K562 (cell line): ENCODE data around the gene CFAP141. TPM values are rescaled to one million over a fixed set of nuclear protein-coding genes. Genes with fewer than 3 reads are reported as not detected.

Experiments
- ATAC-seq: fragments of 200-7000 bp; cut with Tn5 transposase; 3 replicates; pipeline ENCODE4 v1.9.1; 2020; ENCODE audit warnings: moderate library complexity
- BruUV-seq: library from RNA; stranded (reverse); fragments of 400-500 nt; replicated peaks from 2 replicates; lab custom pipeline; 2021; lab: Mats Ljungman, UMichigan
- CTCF ChIA-PET: fragments of 300-600 bp; formaldehyde crosslinking; extraction: SDS; loops from one replicate; lab custom pipeline; 2021; ENCODE audit warnings: low intra/inter-chr PET ratio; lab: Yijun Ruan, JAX
- POLR2A ChIA-PET: fragments of 300-600, 350-650 bp; sonication (Branson Sonifier 250); formaldehyde crosslinking; extraction: SDS; loops from one replicate; lab custom pipeline; 2021; ENCODE audit warnings: antibody characterized with exemption, inconsistent platforms; lab: Yijun Ruan, JAX
- DNase-seq, 4 experiments: peaks; one replicate each; pipeline versions ENCODE4 v3.0.0 to v3.0.0-alpha.2; 2011 to 2018; ENCODE audit warnings: low spot score in 3 of 4, mixed read lengths in 3 of 4; ENCODE audit errors: extremely low read depth in 1 of 4
- FAIRE-seq: peaks from 2 replicates; lab custom pipeline; 2011; peaks lifted over from hg19 to GRCh38; lab: Jason Lieb, UNC
- H2AFZ ChIP-seq: 2 replicates; pipeline ENCODE4 v1.6.0; 2011; ENCODE audit warnings: low read depth, low read length, control low read depth, inconsistent platforms
- H3K27ac ChIP-seq: fragments of 200-600 bp; 3 replicates; pipeline ENCODE4 v1.8.0; 2011; ENCODE audit warnings: low read depth, mild to moderate bottlenecking, control low read depth, inconsistent platforms, low read length, moderate library complexity, mixed read lengths; ENCODE audit errors: extremely low read depth
- H3K27me3 ChIP-seq, 2 experiments: fragments of 300-600 bp in 1 of 2; 2 replicates in 1 of 2; 3 replicates in 1 of 2; pipeline versions ENCODE4 v1.6.0 to v1.8.0; 2011; ENCODE audit warnings: inconsistent platforms in 2 of 2, low read length in 2 of 2, mild to moderate bottlenecking in 1 of 2, mixed read lengths in 1 of 2, moderate library complexity in 1 of 2; ENCODE audit not compliant: control insufficient read depth in 2 of 2, insufficient read depth in 2 of 2
- H3K36me3 ChIP-seq: fragments of 300-600 bp; 3 replicates; pipeline ENCODE4 v1.8.0; 2011; ENCODE audit warnings: mild to moderate bottlenecking, low read length, inconsistent platforms; ENCODE audit not compliant: control insufficient read depth, insufficient read depth
- H3K4me1 ChIP-seq, 2 experiments: fragments of 200-600 bp in 1 of 2; replicated peaks in 1 of 2; 2 replicates in 1 of 2; 3 replicates in 1 of 2; pipeline versions ENCODE4 v1.5.1 to v1.8.0; 2011; ENCODE audit warnings: inconsistent platforms in 2 of 2, low read length in 2 of 2, mild to moderate bottlenecking in 1 of 2, mixed read lengths in 1 of 2, moderate library complexity in 1 of 2; ENCODE audit not compliant: control insufficient read depth in 2 of 2, insufficient read depth in 2 of 2
- H3K4me2 ChIP-seq: 2 replicates; pipeline ENCODE4 v1.6.1; 2011; ENCODE audit warnings: low read length, control low read depth, inconsistent platforms, mixed read lengths; ENCODE audit not compliant: insufficient read depth
- H3K4me3 ChIP-seq: fragments of 200-600 bp; sonication (generic), shearing (Covaris generic); 2 replicates; pipeline ENCODE4 v1.5.1; 2016; ENCODE audit warnings: control low read depth, inconsistent platforms
- H3K79me2 ChIP-seq: fragments of 200-600 bp; 3 replicates; pipeline ENCODE4 v1.8.0; 2011; ENCODE audit warnings: low read length, inconsistent platforms; ENCODE audit not compliant: control insufficient read depth, insufficient read depth
- H3K9ac ChIP-seq, 2 experiments: 2 replicates each; pipeline versions ENCODE4 v1.6.0 to v1.6.1; 2011; ENCODE audit warnings: low read depth in 2 of 2, low read length in 2 of 2, control low read depth in 1 of 2, inconsistent platforms in 1 of 2, mild to moderate bottlenecking in 1 of 2, mixed read lengths in 1 of 2; ENCODE audit not compliant: insufficient read depth in 1 of 2
- H3K9me1 ChIP-seq: one replicate; pipeline ENCODE4 v1.6.0; 2011; ENCODE audit warnings: inconsistent platforms, mild to moderate bottlenecking, low read length, moderate library complexity; ENCODE audit not compliant: control insufficient read depth, insufficient read depth
- H3K9me3 ChIP-seq: replicated peaks from 2 replicates; pipeline ENCODE4 v1.5.1; 2011; ENCODE audit warnings: low read depth, low read length, inconsistent platforms; ENCODE audit not compliant: control insufficient read depth, insufficient read depth
- H4K20me1 ChIP-seq: replicated peaks from 2 replicates; pipeline ENCODE4 v1.6.1; 2011; ENCODE audit warnings: low read length, inconsistent platforms, mixed read lengths; ENCODE audit not compliant: control insufficient read depth, insufficient read depth
- CREBBP ChIP-seq: IDR thresholded peaks from one replicate; pipeline ENCODE4 v1.6.1; 2012; ENCODE audit warnings: low read depth, mild to moderate bottlenecking, control low read depth, inconsistent platforms, low read length
- ELF2 ChIP-seq: fragments of 250-450 bp; sonication (Bioruptor Pico); IDR thresholded peaks from 2 replicates; pipeline ENCODE4 v1.5.0; 2021; ENCODE audit warnings: mild to moderate bottlenecking
- GATAD2B ChIP-seq: fragments of 450-650 bp; IDR thresholded peaks from 2 replicates; pipeline ENCODE4 v1.6.1; 2017; ENCODE audit warnings: mild to moderate bottlenecking, borderline replicate concordance
- HDGF ChIP-seq: fragments of 450-650 bp; IDR thresholded peaks from 2 replicates; pipeline ENCODE4 v1.6.1; 2016
- NBN ChIP-seq: fragments of 450-650 bp; IDR thresholded peaks from 2 replicates; pipeline ENCODE4 v1.6.1; 2016; ENCODE audit warnings: low read depth, mild to moderate bottlenecking
- NR0B1 ChIP-seq: fragments of 450-650 bp; IDR thresholded peaks from one replicate; pipeline ENCODE4 v1.6.1; 2018; ENCODE audit warnings: mild to moderate bottlenecking, moderate library complexity; ENCODE audit not compliant: partially characterized antibody
- SMARCC2 ChIP-seq: fragments of 450-650 bp; IDR thresholded peaks from 2 replicates; pipeline ENCODE4 v1.6.1; 2017; ENCODE audit warnings: antibody characterized with exemption, moderate library complexity, mild to moderate bottlenecking, low read depth
- YBX1 ChIP-seq: fragments of 450-650 bp; IDR thresholded peaks from 2 replicates; pipeline ENCODE4 v1.7.1; 2016; ENCODE audit warnings: mild to moderate bottlenecking
- ZNF408 ChIP-seq: fragments of 250-450 bp; sonication (Bioruptor Pico); IDR thresholded peaks from 2 replicates; pipeline ENCODE4 v1.4.0; 2020; ENCODE audit warnings: low read depth, mild to moderate bottlenecking, moderate library complexity
- ZNF431 ChIP-seq: sonication (generic); formaldehyde crosslinking; IDR thresholded peaks from 2 replicates; pipeline ENCODE4 v1.8.0; 2022; ENCODE audit warnings: mild to moderate bottlenecking, missing genetic modification reagents
- whole genome bisulfite sequencing: fragments of 100-300 bp; shearing (Covaris generic); methylation state at CpG from one replicate; pipeline ENCODE4 v1.1.6; 2016; ENCODE audit warnings: low coverage, mixed read lengths; ENCODE audit not compliant: insufficient coverage; ENCODE audit errors: missing lambda C conversion rate; 5-methylcytosine and 5-hydroxymethylcytosine counted together
- in situ Hi-C: fragments of 300-500 bp; cut with MboI; formaldehyde crosslinking; loops from 4 replicates; pipeline ENCODE4 v1.15.0; 2018; ENCODE audit warnings: inconsistent platforms, mixed read lengths
- intact Hi-C: fragments of 100-400 bp; cut with micrococcal nuclease; formaldehyde crosslinking; loops from 2 replicates; pipeline ENCODE4 v1.14.2; 2022
- polyA plus RNA-seq, 8 experiments: library from polyadenylated mRNA; depleted of rRNA in 4 of 8; stranded (reverse) in 5 of 8; unstranded in 3 of 8; fragments of >200 nt; fragmentation: Nextera tagmentation in 2 of 8; fragmentation: Illumina TruSeq in 1 of 8; extraction: Ambion mirVana in 2 of 8; extraction: Trizol in 1 of 8; gene quantifications; 2 replicates each; pipeline versions ENCODE4 v1.2.1 to v1.2.3, GENCODE V29; 2011 to 2014; ENCODE audit warnings: inconsistent platforms in 1 of 8, missing spikeins in 1 of 8
- total RNA-seq, 7 experiments: library from RNA; depleted of rRNA in 6 of 7; stranded (reverse); fragments of >200 nt in 6 of 7; fragmentation: Illumina TruSeq in 2 of 7; extraction: Trizol in 2 of 7; gene quantifications; 2 replicates each; pipeline versions ENCODE4 v1.2.1 to v1.2.3, GENCODE V29; 2011 to 2021; ENCODE audit warnings: low replicate concordance in 1 of 7

The CFAP141 gene
- total and polyA plus RNA-seq, 9 of the 15 experiments (the other 6 are each of a cell fraction or from before 2014, with no cell fraction given), result not detected

- in situ Hi-C loops (loop anchor here (5.0 kb wide), 2 partner anchors 55 to 145 kb away; no protein-coding TSS in a partner anchor), intact Hi-C loops (loop anchor here (10.0 kb wide), 1 partner anchor 272 kb away; no protein-coding TSS in a partner anchor)
- no peak overlapping the region for H3K4me3 ChIP-seq
- no peaks in the 10 kb centered on the region for H4K20me1 ChIP-seq
- H3K27me3 ChIP-seq, result no peaks in the 10 kb centered on the region
- POLR2A ChIA-PET, result interaction anchor here (0.6 to 2.9 kb wide), 10 partner anchors 10 to 904 kb away, joined by 3 to 12 read pairs (median 3); partner anchors contain the start of genes RPS27 and UBAP2L
- WGBS, result 14% methylated on average over 3 of the region's 3 CpGs
- H3K9me1 ChIP-seq, result no peaks in the 10 kb centered on the region
- no peak overlapping the region for H3K9ac ChIP-seq
- no peaks in the 10 kb centered on the region for H3K79me2 ChIP-seq
- no TSS peak for BruUV-seq
- no peaks in the 10 kb centered on the region for H3K36me3 ChIP-seq
- FAIRE-seq (no peak), ATAC-seq (no peak)
- H3K4me1 ChIP-seq, result peaks cover 8 to 23% of the 10 kb centered on the region in 2 experiments; a peak in 4 of 5 replicates
- no peaks in the 10 kb centered on the region for H3K9me3 ChIP-seq
- CTCF ChIA-PET, result no interaction called here
- H3K4me2 ChIP-seq, result peak overlapping the region; percentile 12; the same call in 1 of the 2 replicates
- H2AFZ ChIP-seq, result 0 out of 2 replicates have a peak overlapping the region, but pooled peaks have one; percentile 44
- no peak for TF ChIP-seq NBN
- TF ChIP-seq YBX1, result no peak
- TF ChIP-seq CREBBP, result no peak
- TF ChIP-seq ZNF408 (CRISPR knock-in tag), result no peak
- TF ChIP-seq ELF2 (CRISPR knock-in tag), result no peak
- no peak for TF ChIP-seq HDGF
- no peak for TF ChIP-seq NR0B1
- TF ChIP-seq SMARCC2, result no peak
- TF ChIP-seq GATAD2B, result no peak
- TF ChIP-seq ZNF431, result no peak
- TF ChIP-seq, all 486 proteins: peak for 0
- no peak overlapping the region for H3K27ac ChIP-seq
- DNase-seq, result no peak
Observed at GRCh38 chr1:154192476-154192875, 13.7 kb downstream of the CFAP141 start.
